GM18502 (cell line): ENCODE measurements around the gene HLA-DQB2.
"Not testable (repeated sequence)": the region's sequence is repeated elsewhere in the genome, so short reads cannot be mapped to it uniquely, and the experiment has no call there.

Experiments
- ATAC-seq: cut with Tn5 transposase; IDR thresholded peaks from one replicate; pipeline ENCODE4 v1.9.1; 2021; ENCODE audit warnings: mild to moderate bottlenecking; ENCODE audit not compliant: unreplicated experiment, poor library complexity

Gene HLA-DQB2

GRCh38 chr6:32752580-32752979, 10.8 kb downstream of the HLA-DQB2 start:
- no peak for ATAC-seq

- not testable (repeated sequence) for ATAC-seq
These were observed 17.7 kb downstream of the HLA-DQB2 start for GRCh38 chr6:32745649-32746048.

- ATAC-seq: no peak
These were observed 18.6 kb downstream of the HLA-DQB2 start for GRCh38 chr6:32744776-32745175.

- ATAC-seq: no peak
These were observed 21.0 kb downstream of the HLA-DQB2 start for GRCh38 chr6:32742374-32742773.

GRCh38 chr6:32741031-32741960, 22.0 kb downstream of the HLA-DQB2 start, which contains the start of gene HLA-DQA2:
Gene HLA-DQA2 (plus strand): TSS chr6:32741391. CDS start chr6:32741444, 53 bp downstream.
- ATAC-seq: no peak

GRCh38 chr6:32738126-32738525, 25.2 kb downstream of the HLA-DQB2 start:
- no peak for ATAC-seq

GRCh38 chr6:32718879-32719278, 44.5 kb downstream of the HLA-DQB2 start:
- ATAC-seq: no peak

GRCh38 chr6:32716396-32716795, 46.9 kb downstream of the HLA-DQB2 start:
- ATAC-seq: no peak

GRCh38 chr6:32713241-32713640, 50.1 kb downstream of the HLA-DQB2 start:
- no peak for ATAC-seq

GRCh38 chr6:32709625-32710024, 53.7 kb downstream of the HLA-DQB2 start:
- no peak for ATAC-seq
